T-cell (primary cell): ENCODE results near the gene REX1BD. TPM values are rescaled to one million over a fixed set of nuclear protein-coding genes. Genes with fewer than 3 reads are reported as not detected.
"Not testable (repeated sequence)": the region's sequence is repeated elsewhere in the genome, so short reads cannot be mapped to it uniquely, and the experiment has no call there.

Experiments
- ATAC-seq, 4 experiments: fragments of 200-7000 bp in 3 of 4; fragments of 150-1000 bp in 1 of 4; cut with Tn5 transposase; replicated peaks in 1 of 4; 1 replicate in 3 of 4; 2 replicates in 1 of 4; pipeline ENCODE4 v1.10.0; 2021; ENCODE audit warnings: moderate library complexity in 3 of 4, mild to moderate bottlenecking in 2 of 4, moderate number of reproducible peaks in 1 of 4
- CTCF ChIA-PET, 2 donors: fragments of 300-600 bp; sonication (Branson Sonifier 250); formaldehyde crosslinking; loops; one replicate each; lab custom pipeline; 2022; ENCODE audit warnings: antibody characterized with exemption in 2 of 2; lab: Charles Lee
- POLR2A ChIA-PET, 2 donors: fragments of 300-600 bp; sonication (Branson Sonifier 250); formaldehyde crosslinking; loops; one replicate each; lab custom pipeline; 2022; ENCODE audit warnings: antibody characterized with exemption in 2 of 2; lab: Charles Lee
- DNase-seq, 35 experiments: peaks; one replicate each; pipeline versions ENCODE4 v3.0.0 to v3.0.0-alpha.2; 2013 to 2023
- H3K27ac ChIP-seq: one replicate; pipeline ENCODE4 v1.5.1; 2013; ENCODE audit warnings: low read length
- H3K27me3 ChIP-seq, 2 experiments: replicated peaks in 1 of 2; 1 replicate in 1 of 2; 2 replicates in 1 of 2; pipeline versions ENCODE4 v1.6.1 to v1.7.0; 2013; ENCODE audit warnings: low read length in 1 of 2, mixed read lengths in 1 of 2; ENCODE audit not compliant: control insufficient read depth in 2 of 2, insufficient read depth in 2 of 2; ENCODE audit errors: extremely low read depth in 1 of 2
- H3K36me3 ChIP-seq, 2 donors: 1 replicate in 1 of 2; 2 replicates in 1 of 2; pipeline versions ENCODE4 v1.6.1 to v1.7.0; 2013; ENCODE audit warnings: low read length in 1 of 2; ENCODE audit not compliant: control insufficient read depth in 2 of 2, insufficient read depth in 1 of 2; ENCODE audit errors: extremely low read depth in 1 of 2
- H3K4me1 ChIP-seq, 2 experiments: 1 replicate in 1 of 2; 2 replicates in 1 of 2; pipeline versions ENCODE4 v1.6.1 to v1.7.0; 2013; ENCODE audit warnings: low read length in 2 of 2, mixed read lengths in 1 of 2; ENCODE audit not compliant: insufficient read depth in 2 of 2, control insufficient read depth in 1 of 2; ENCODE audit errors: extremely low read depth in 1 of 2
- H3K4me3 ChIP-seq, 2 donors: 1 replicate in 1 of 2; 2 replicates in 1 of 2; pipeline versions ENCODE4 v1.5.1 to v1.7.0; 2013; ENCODE audit warnings: mild to moderate bottlenecking in 2 of 2, low read length in 1 of 2, moderate library complexity in 1 of 2; ENCODE audit not compliant: control insufficient read depth in 1 of 2; ENCODE audit errors: extremely low read depth in 1 of 2
- H3K9me3 ChIP-seq: 2 replicates; pipeline ENCODE4 v1.7.0; 2013
- H3K27ac Mint-ChIP-seq, 2 donors: one replicate each; pipeline ENCODE4 v1.8.0; 2020 to 2021; ENCODE audit warnings: mild to moderate bottlenecking in 2 of 2, mixed read lengths in 2 of 2
- H3K27me3 Mint-ChIP-seq, 2 donors: one replicate each; pipeline ENCODE4 v1.8.0; 2021 to 2022; ENCODE audit warnings: mixed read lengths in 2 of 2
- H3K36me3 Mint-ChIP-seq: one replicate; pipeline ENCODE4 v1.8.0; 2021; ENCODE audit warnings: mixed read lengths
- H3K4me1 Mint-ChIP-seq, 3 donors: one replicate each; pipeline ENCODE4 v1.8.0; 2020 to 2022; ENCODE audit warnings: mixed read lengths in 3 of 3, mild to moderate bottlenecking in 1 of 3
- H3K4me3 Mint-ChIP-seq, 3 donors: one replicate each; pipeline ENCODE4 v1.8.0; 2020 to 2022; ENCODE audit warnings: mild to moderate bottlenecking in 3 of 3, mixed read lengths in 3 of 3, moderate library complexity in 3 of 3
- H3K9me3 Mint-ChIP-seq, 3 donors: one replicate each; pipeline ENCODE4 v1.8.0; 2020 to 2022; ENCODE audit warnings: mixed read lengths in 3 of 3
- WGBS: methylation state at CpG from one replicate; pipeline ENCODE4 v1.1.5; 2013; ENCODE audit warnings: missing lambda C conversion rate; ENCODE audit not compliant: insufficient coverage; 5-methylcytosine and 5-hydroxymethylcytosine counted together
- total RNA-seq, 35 experiments: library from RNA in 6 of 35; stranded (reverse) in 6 of 35; fragments of 120-200 nt in 1 of 35; gene quantifications; one replicate each; pipeline versions ENCODE4 v1.2.1 to v1.2.4 and lab custom pipeline; 2013 to 2026

REX1BD gene
- total RNA-seq, 5 donors from 2014 or later (not counting 1 experiment from before 2014, with no cell fraction given): 91.8 to 166 (median 150) TPM

DNA sequence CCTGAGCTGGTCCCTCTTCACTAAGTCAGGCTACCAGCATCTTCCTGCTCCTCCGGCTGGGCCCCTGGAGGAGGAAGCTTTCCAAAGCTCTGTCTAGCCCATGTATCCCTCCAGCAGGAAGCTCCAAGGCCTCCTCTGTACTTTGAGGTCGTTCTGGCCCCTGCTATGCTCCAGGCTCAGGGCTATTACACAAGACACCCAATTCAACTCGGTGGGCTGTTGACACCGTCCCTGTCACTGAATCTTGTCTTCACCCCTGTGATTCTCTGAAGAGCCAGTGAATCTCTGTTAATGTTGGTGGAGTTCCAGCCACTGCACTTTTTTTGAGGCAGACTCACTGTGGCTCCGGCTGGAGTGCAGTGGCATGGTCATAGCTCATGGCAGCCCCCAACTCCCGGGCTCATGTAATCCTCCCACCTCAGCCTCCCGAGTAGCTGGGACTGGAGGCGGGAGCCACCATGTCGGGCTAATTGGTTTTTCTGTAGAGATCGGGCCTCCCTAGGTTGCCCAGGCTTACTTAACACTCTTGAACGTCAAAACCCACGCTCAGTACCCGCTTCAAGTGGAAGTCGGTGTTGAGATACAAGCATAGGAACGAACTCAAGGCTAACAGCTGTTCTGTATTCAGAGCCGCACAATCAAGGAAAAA lies 512 bp upstream of the REX1BD start:
- Mint-ChIP-seq H3K4me1 (peaks cover 33 to 43% (median 35%) of the 10 kb centered on the region in 3 donors), H3K27me3 (no peaks in the 10 kb centered on the region), H3K36me3 (peaks cover 3% of the 10 kb centered on the region), H3K9me3 (no peaks in the 10 kb centered on the region), H3K4me3 (peak overlapping the region; percentile 79 to 88 (median 80)), H3K27ac (peak overlapping the region; percentile 93 to 95)
- H3K27me3 ChIP-seq: no peaks in the 10 kb centered on the region
- H3K27ac ChIP-seq: peak overlapping the region; percentile 75
- no peak for DNase-seq
- WGBS: 17% methylated on average over 9 of the region's 16 CpGs
- POLR2A ChIA-PET: interaction anchor here in 1 of 2 donors (1.0 kb wide), 1 partner anchor 66 kb away, joined by 3 read pairs; the partner anchor contains the start of gene ELL
- no peaks in the 10 kb centered on the region for H3K9me3 ChIP-seq
- H3K36me3 ChIP-seq: peaks cover 8 to 12% of the 10 kb centered on the region in 2 donors
- H3K4me1 ChIP-seq: peaks cover 16 to 42% of the 10 kb centered on the region in 2 experiments
- peak in 2 of 4 experiments; percentile 3 to 13 for ATAC-seq
- CTCF ChIA-PET: interaction anchor here in 1 of 2 donors (1.2 to 3.2 kb wide), 3 partner anchors 16 to 68 kb away, joined by 4 to 24 read pairs (median 13); partner anchors contain the start of genes KXD1 and UBA52
- H3K4me3 ChIP-seq: peak overlapping the region; percentile 77 to 78

DNA sequence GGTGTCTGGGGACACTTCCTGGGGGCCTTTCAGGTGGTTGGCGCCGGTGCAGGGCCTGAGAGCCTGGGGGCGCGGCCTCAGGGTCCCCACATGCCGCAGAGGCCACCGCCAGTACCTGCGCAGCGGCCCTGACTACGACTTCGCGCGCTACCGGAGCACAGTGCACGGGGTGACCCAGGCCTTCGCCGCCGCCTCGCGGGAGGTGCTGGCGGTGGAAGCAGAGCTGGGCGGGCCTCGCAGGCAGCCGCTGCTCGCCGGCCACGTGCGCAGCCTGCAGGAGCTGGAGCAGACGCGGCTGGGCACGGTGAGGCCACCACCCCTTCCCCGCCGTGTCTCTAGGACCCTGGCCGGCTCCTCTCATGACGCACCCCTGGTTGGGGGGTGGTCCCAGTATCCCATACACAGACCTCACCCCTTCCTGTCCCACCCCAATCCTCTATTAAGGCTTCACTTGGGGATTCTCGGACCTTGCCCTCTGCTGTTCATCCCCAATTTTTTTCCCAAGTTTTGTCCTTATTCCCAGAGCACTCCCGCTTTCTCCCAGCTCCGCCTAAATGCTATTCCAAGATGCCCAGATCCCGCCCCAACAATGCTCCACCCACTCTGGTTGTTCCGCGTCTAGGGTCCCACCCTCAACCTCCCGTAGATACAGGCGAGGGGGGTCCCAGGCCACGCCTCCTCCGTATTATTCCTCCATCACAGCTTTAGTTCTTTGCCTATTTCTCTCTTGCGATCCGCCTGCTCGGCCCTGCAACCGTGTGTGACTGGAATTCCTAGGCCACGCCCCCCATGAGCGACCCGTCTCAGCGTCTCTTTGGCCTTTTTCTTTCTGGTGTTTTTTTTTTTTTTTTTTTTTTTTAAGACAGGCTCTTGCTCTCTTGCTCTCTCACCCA lies 1.0 kb downstream of the REX1BD start:
- WGBS: 12% methylated on average over 43 of the region's 52 CpGs
- ATAC-seq (peak; percentile 59 to 61 (median 60)), DNase-seq (peak in 32 of 35 experiments; percentile 51 to 86 (median 67))
- Mint-ChIP-seq H3K27me3 (no peaks in the 10 kb centered on the region), H3K9me3 (no peaks in the 10 kb centered on the region), H3K36me3 (peaks cover 3% of the 10 kb centered on the region), H3K4me1 (peaks cover 37 to 48% (median 38%) of the 10 kb centered on the region in 3 donors), H3K27ac (peak overlapping the region; percentile 89), H3K4me3 (peak overlapping the region; percentile 79 to 88 (median 80))
- Histone ChIP-seq H3K9me3 (no peaks in the 10 kb centered on the region), H3K36me3 (peaks cover 8 to 12% of the 10 kb centered on the region in 2 donors), H3K27ac (peak overlapping the region; percentile 93), H3K4me1 (peaks cover 16 to 53% of the 10 kb centered on the region in 2 experiments), H3K4me3 (peak overlapping the region; percentile 77 to 78), H3K27me3 (peaks cover 0 to 2% of the 10 kb centered on the region in 2 experiments)
- POLR2A ChIA-PET: interaction anchor here (0.6 to 1.4 kb wide), 7 partner anchors 12 to 941 kb away, joined by 3 to 14 read pairs (median 5); partner anchors contain the start of gene KXD1 (in 1 of the 2)
- CTCF ChIA-PET: interaction anchor here (0.6 to 3.2 kb wide), 6 partner anchors 18 to 260 kb away, joined by 3 to 24 read pairs (median 9); partner anchors contain the start of genes ELL (in 1 of the 2), KXD1 (in 1 of the 2) and UBA52 (in 1 of the 2)

DNA sequence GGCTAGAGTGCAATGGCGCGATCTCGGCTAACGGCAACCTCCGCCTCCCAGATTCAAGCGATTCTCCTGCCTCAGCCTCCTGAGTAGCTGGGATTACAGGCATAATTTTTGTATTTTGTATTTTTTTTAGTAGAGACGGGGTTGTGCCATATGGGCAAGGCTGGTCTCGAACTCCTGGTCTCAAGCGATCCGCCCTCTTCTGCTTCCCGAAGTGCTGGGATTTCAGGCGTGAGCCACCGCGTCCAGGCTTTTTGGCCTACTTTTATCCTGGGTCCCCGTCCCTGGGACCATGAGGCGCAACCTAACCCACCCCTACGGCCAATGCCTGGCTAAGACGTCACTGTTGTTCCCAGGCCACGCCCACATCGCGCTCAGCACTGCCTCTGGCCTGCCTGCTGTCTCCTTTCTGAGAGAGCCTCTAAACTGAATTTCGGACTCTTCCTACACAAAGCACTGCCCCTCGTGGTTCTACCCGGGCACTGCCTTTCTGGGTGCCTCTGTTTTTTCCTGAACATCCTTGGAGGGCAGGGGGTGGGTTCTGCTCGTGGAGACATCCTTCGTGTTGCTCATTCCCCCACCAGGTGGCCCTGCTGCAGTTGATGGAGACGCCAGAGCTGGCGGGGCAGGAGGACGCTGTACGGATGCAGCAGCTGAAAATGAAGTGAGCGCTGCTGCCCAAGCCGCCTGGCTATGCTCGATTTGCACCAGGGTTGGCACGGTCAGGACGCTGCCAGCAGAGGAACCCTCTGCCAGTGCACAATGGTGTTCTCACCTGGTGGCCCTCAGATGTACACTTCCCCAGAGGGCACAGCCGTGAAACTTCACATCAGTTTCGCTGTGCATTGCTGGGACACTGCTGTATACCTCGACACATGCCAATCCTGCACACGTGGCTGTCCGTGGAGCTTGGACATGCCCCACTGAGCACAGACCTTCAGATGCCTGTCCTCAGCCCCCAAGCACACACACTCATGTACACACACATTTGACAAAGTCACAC lies 2.0 kb downstream of the REX1BD start:
- peaks cover 37 to 50% (median 39%) of the 10 kb centered on the region in 3 donors for H3K4me1 Mint-ChIP-seq

DNA sequence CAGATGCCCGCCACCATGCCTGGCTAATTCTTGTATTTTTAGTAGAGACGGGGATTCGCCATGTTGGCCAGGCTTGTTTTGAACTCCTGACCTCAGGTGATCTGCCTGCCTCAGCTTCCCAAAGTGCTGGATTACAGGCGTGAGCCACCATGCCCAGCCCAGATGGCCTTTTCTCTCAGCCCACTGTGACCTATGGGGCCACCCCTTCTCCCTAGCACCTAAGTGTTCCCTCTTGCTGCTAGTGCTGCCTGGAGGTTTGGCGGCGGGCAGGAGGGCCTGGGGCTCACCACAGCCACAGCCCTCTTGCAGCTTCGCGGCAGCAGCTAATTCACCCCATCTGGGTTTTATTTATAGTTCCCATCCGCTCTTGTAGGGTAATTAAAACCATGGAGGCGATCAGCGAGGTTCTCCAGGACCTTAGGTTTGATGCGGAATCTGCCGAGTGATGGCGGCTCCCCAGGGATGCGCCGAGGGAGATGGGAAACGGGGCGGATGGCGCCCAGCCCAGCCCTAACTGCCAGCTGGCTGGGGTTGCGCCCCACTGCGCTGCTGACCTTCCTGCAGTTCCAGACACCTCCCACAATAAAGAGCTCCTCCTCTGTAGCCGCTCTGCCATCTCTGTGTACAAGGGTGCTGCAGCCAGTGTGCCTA lies 3.3 kb downstream of the REX1BD start:
- ATAC-seq (no peak), DNase-seq (no peak)
- peaks cover 19 to 58% of the 10 kb centered on the region in 2 experiments for H3K4me1 ChIP-seq
- Mint-ChIP-seq H3K9me3 (no peaks in the 10 kb centered on the region), H3K27ac (peak overlapping the region in 1 of 2 donors; percentile 52), H3K4me1 (peaks cover 35 to 44% (median 38%) of the 10 kb centered on the region in 3 donors), H3K27me3 (peaks cover 0 to 4% of the 10 kb centered on the region in 2 donors), H3K36me3 (peaks cover 3% of the 10 kb centered on the region), H3K4me3 (peak overlapping the region; percentile 9 to 80 (median 37))
- H3K4me3 ChIP-seq: no peak overlapping the region
- ChIA-PET CTCF (interaction anchor here in 1 of 2 donors (1.2 to 1.6 kb wide), 2 partner anchors 72 to 255 kb away, joined by 3 to 5 read pairs; no protein-coding TSS in a partner anchor), POLR2A (no interaction called here)
- peaks cover 0 to 6% of the 10 kb centered on the region in 2 experiments for H3K27me3 ChIP-seq
- H3K9me3 ChIP-seq: no peaks in the 10 kb centered on the region
- whole genome bisulfite sequencing: 94% methylated on average over 15 of the region's 22 CpGs
- peaks cover 8 to 12% of the 10 kb centered on the region in 2 donors for H3K36me3 ChIP-seq
- no peak overlapping the region for H3K27ac ChIP-seq

More for the DNA sequence above, 2.0 kb downstream of the REX1BD start:
- no peak for ATAC-seq
- DNase-seq: peak in 3 of 35 experiments; percentile 7 to 37 (median 29)
- Histone ChIP-seq H3K9me3 (no peaks in the 10 kb centered on the region), H3K36me3 (peaks cover 8 to 12% of the 10 kb centered on the region in 2 donors), H3K27me3 (peaks cover 0 to 5% of the 10 kb centered on the region in 2 experiments), H3K27ac (no peak overlapping the region), H3K4me3 (peak overlapping the region in 1 of 2 donors; percentile 77), H3K4me1 (peaks cover 19 to 57% of the 10 kb centered on the region in 2 experiments)
- Mint-ChIP-seq H3K9me3 (no peaks in the 10 kb centered on the region), H3K27ac (peak overlapping the region; percentile 39 to 89), H3K36me3 (peaks cover 3% of the 10 kb centered on the region), H3K27me3 (no peaks in the 10 kb centered on the region), H3K4me3 (peak overlapping the region; percentile 55 to 80 (median 72))
- 92% methylated on average over 28 of the region's 40 CpGs for WGBS
- ChIA-PET POLR2A (interaction anchor here in 1 of 2 donors (0.6 to 0.7 kb wide), 3 partner anchors 95 to 940 kb away, joined by 5 to 14 read pairs (median 5); no protein-coding TSS in a partner anchor), CTCF (interaction anchor here in 1 of 2 donors (1.8 kb wide), 1 partner anchor 95 kb away, joined by 5 read pairs; no protein-coding TSS in a partner anchor)

DNA sequence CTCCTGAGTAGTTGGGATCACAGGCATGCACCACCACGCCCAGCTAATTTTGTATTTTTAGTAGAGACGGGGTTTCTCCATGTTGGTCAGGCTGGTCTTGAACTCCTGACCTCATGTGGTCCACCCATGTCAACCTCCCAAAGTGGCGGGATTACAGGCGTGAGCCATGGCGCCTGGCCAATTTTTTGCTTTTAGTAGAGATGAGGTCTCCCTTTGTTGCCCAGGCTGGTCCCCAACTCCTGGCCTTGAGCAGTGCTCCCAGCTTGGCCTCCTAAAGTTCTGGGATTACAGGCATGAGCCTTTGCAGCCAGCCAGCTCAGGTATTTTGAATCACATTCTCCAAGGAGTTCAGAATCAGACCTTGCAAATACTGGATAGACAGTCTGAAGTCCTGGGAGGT lies 4.1 kb downstream of the REX1BD start:
- peak overlapping the region in 1 of 2 donors; percentile 28 for H3K27ac Mint-ChIP-seq
- ATAC-seq, H3K4me3 Mint-ChIP-seq, H3K4me3 ChIP-seq, H3K27me3 Mint-ChIP-seq, H3K36me3 Mint-ChIP-seq, H3K9me3 ChIP-seq, DNase-seq, H3K9me3 Mint-ChIP-seq: not testable (repeated sequence)
- H3K4me1 Mint-ChIP-seq: peaks cover 32 to 41% (median 35%) of the 10 kb centered on the region in 3 donors
- POLR2A ChIA-PET: interaction anchor here in 1 of 2 donors (0.5 kb wide), 2 partner anchors 40 to 120 kb away, joined by 3 read pairs; no protein-coding TSS in a partner anchor
- 100% methylated on average over 3 of the region's 5 CpGs for WGBS
- Histone ChIP-seq H3K27me3 (peaks cover 0 to 12% of the 10 kb centered on the region in 2 experiments), H3K36me3 (peaks cover 8 to 12% of the 10 kb centered on the region in 2 donors), H3K27ac (peak overlapping the region; percentile 24), H3K4me1 (peaks cover 16 to 56% of the 10 kb centered on the region in 2 experiments)
- CTCF ChIA-PET: interaction anchor here (0.5 to 1.6 kb wide), 4 partner anchors 21 to 581 kb away, joined by 3 to 5 read pairs (median 4); partner anchors contain the start of gene UBA52 (in 1 of the 2)
